Fibroblast of lung (primary cell): ENCODE results near the gene AQP1. TPM values are rescaled to one million over a fixed set of nuclear protein-coding genes. Genes with fewer than 3 reads are reported as not detected.

Experiments used
- DNase-seq, 2 donors: peaks; one replicate each; pipeline versions ENCODE4 v3.0.0 to v3.0.0-alpha.2; 2010; ENCODE audit warnings: low read depth in 2 of 2
- H2AFZ ChIP-seq: 2 replicates; pipeline ENCODE4 v1.5.1; 2012; ENCODE audit warnings: low read length, control low read depth, inconsistent platforms
- H3K27ac ChIP-seq: 2 replicates; pipeline ENCODE4 v1.5.1; 2011; ENCODE audit warnings: low read length, control low read depth; ENCODE audit not compliant: insufficient read depth
- H3K27me3 ChIP-seq: 2 replicates; pipeline ENCODE4 v1.5.1; 2011; ENCODE audit warnings: mild to moderate bottlenecking, low read length; ENCODE audit not compliant: control insufficient read depth, insufficient read depth
- H3K36me3 ChIP-seq: 2 replicates; pipeline ENCODE4 v1.5.1; 2011; ENCODE audit warnings: low read length; ENCODE audit not compliant: control insufficient read depth, insufficient read depth
- H3K4me1 ChIP-seq: 2 replicates; pipeline ENCODE4 v1.5.1; 2011; ENCODE audit warnings: low read length; ENCODE audit not compliant: control insufficient read depth, insufficient read depth; ENCODE audit errors: extremely low read depth
- H3K4me2 ChIP-seq: 2 replicates; pipeline ENCODE4 v1.5.1; 2011; ENCODE audit warnings: low read length, control low read depth; ENCODE audit not compliant: insufficient read depth; ENCODE audit errors: extremely low read depth
- H3K4me3 ChIP-seq, 4 experiments: fragments of 200-600 bp in 1 of 4; sonication (generic) in 1 of 4; replicated peaks in 1 of 4; 2 replicates each; pipeline ENCODE4 v1.5.1; 2011 to 2016; ENCODE audit warnings: low read length in 4 of 4, low read depth in 3 of 4, mild to moderate bottlenecking in 3 of 4, control low read depth in 2 of 4, inconsistent platforms in 1 of 4, mixed read lengths in 1 of 4; ENCODE audit not compliant: insufficient read depth in 1 of 4; ENCODE audit errors: control extremely low read depth in 1 of 4
- H3K79me2 ChIP-seq: 2 replicates; pipeline ENCODE4 v1.5.1; 2012; ENCODE audit warnings: mild to moderate bottlenecking, low read length, inconsistent platforms; ENCODE audit not compliant: control insufficient read depth, insufficient read depth
- H3K9ac ChIP-seq: 2 replicates; pipeline ENCODE4 v1.5.1; 2011; ENCODE audit warnings: mild to moderate bottlenecking, low read length, control low read depth; ENCODE audit not compliant: insufficient read depth
- H3K9me3 ChIP-seq: 2 replicates; pipeline ENCODE4 v1.5.1; 2012; ENCODE audit warnings: low read depth, low read length; ENCODE audit not compliant: control insufficient read depth, insufficient read depth
- H4K20me1 ChIP-seq: 2 replicates; pipeline ENCODE4 v1.5.1; 2011; ENCODE audit warnings: low read length; ENCODE audit not compliant: control insufficient read depth, insufficient read depth; ENCODE audit errors: extremely low read depth
- EZH2 ChIP-seq: IDR thresholded peaks from 2 replicates; pipeline ENCODE4 v1.5.1; 2012; ENCODE audit warnings: low read length, control low read depth, mild to moderate bottlenecking; ENCODE audit errors: missing control alignments
- polyA plus RNA-seq, 2 donors: library from polyadenylated mRNA; depleted of rRNA in 1 of 2; stranded (reverse) in 1 of 2; unstranded in 1 of 2; fragments of >200 nt; gene quantifications; 2 replicates each; pipeline ENCODE4 v1.2.1, GENCODE V29; 2011 to 2012; ENCODE audit warnings: missing spikeins in 1 of 2
- total RNA-seq: library from RNA; depleted of rRNA; stranded (reverse); fragments of >200 nt; gene quantifications from 2 replicates; pipeline ENCODE4 v1.2.1, GENCODE V29; 2014
- TF ChIP-seq, protein P1 (sequence below), 2 donors: IDR thresholded peaks in 1 of 2; conservative IDR thresholded peaks in 1 of 2; 1 replicate in 1 of 2; 2 replicates in 1 of 2; pipeline ENCODE4 v1.5.1; 2011 to 2012; ENCODE audit warnings: low read length in 2 of 2, control low read depth in 1 of 2, inconsistent platforms in 1 of 2, low read depth in 1 of 2, mild to moderate bottlenecking in 1 of 2

AQP1 gene
- total and polyA plus RNA-seq, 2 donors (not counting 1 experiment from before 2014, with no cell fraction given) = 13.0 to 44.6 TPM

DNA sequence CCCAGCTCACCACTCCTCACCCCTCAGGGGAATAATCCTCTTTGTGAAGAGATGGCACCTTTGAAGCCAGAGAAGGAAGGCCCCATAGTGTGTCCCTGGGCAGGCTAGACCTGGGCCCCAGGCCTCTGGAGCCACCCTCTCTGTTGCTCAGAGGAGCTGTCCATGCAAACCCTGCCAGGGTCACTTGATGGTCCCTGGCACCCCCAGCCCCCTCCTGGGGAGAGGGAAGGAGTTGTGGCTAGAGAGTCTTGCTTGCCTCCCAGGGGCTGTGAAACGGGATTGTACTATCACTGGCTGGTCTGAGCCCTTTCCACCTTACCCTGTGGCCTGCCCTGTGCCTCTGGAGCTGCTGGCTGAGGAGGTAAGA, 57.9 kb downstream of the AQP1 start:
- Histone ChIP-seq H3K79me2 (no peaks in the 10 kb centered on the region), H3K36me3 (no peaks in the 10 kb centered on the region), H3K27me3 (peaks cover 17% of the 10 kb centered on the region), H4K20me1 (no peaks in the 10 kb centered on the region), H3K4me3 (no peak overlapping the region), H3K27ac (no peak overlapping the region), H3K4me1 (no peaks in the 10 kb centered on the region), H3K9me3 (no peaks in the 10 kb centered on the region), H3K9ac (no peak overlapping the region), H2AFZ (no peak overlapping the region), H3K4me2 (no peak overlapping the region)
- TF ChIP-seq, protein P1, sequence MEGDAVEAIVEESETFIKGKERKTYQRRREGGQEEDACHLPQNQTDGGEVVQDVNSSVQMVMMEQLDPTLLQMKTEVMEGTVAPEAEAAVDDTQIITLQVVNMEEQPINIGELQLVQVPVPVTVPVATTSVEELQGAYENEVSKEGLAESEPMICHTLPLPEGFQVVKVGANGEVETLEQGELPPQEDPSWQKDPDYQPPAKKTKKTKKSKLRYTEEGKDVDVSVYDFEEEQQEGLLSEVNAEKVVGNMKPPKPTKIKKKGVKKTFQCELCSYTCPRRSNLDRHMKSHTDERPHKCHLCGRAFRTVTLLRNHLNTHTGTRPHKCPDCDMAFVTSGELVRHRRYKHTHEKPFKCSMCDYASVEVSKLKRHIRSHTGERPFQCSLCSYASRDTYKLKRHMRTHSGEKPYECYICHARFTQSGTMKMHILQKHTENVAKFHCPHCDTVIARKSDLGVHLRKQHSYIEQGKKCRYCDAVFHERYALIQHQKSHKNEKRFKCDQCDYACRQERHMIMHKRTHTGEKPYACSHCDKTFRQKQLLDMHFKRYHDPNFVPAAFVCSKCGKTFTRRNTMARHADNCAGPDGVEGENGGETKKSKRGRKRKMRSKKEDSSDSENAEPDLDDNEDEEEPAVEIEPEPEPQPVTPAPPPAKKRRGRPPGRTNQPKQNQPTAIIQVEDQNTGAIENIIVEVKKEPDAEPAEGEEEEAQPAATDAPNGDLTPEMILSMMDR (conservative IDR thresholded peaks at IDR 0.05 in 1 of 2, IDR thresholded peaks at IDR 0.05 in 1 of 2; ENCODE audit: low read depth in 1 of 2, low read length in 2 of 2) = no peak
- no peak for TF ChIP-seq EZH2
- no peak for DNase-seq

DNA sequence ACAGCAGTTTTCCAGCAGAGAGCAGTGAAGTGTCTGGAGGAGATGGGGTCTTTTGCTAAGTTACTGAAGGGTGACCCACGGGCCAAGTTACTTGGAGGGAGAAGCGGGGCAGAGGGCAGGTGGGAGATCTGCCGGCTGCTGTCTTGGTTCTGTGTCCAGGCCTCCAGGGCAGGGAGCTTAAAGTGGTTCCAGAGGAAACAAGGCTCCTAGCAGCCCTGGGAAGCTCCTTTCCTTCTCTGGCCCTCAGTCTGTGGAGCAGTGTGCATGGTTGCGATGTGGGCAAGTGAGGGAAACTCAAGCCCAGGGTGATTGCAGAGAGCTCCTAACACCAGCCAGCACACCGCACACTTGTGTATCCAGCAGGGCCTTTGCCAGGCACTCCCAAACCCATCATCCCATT, 58.4 kb downstream of the AQP1 start:
- Histone ChIP-seq H4K20me1 (no peaks in the 10 kb centered on the region), H3K9me3 (no peaks in the 10 kb centered on the region), H3K9ac (no peak overlapping the region), H3K4me3 (no peak overlapping the region), H3K27ac (no peak overlapping the region), H3K27me3 (peaks cover 17% of the 10 kb centered on the region), H3K4me1 (no peaks in the 10 kb centered on the region), H3K36me3 (no peaks in the 10 kb centered on the region), H3K4me2 (no peak overlapping the region), H2AFZ (no peak overlapping the region), H3K79me2 (no peaks in the 10 kb centered on the region)
- DNase-seq = no peak
- TF ChIP-seq, protein P1 (conservative IDR thresholded peaks at IDR 0.05 in 1 of 2, IDR thresholded peaks at IDR 0.05 in 1 of 2; ENCODE audit: low read depth in 1 of 2, low read length in 2 of 2) = no peak
- no peak for TF ChIP-seq EZH2

DNA sequence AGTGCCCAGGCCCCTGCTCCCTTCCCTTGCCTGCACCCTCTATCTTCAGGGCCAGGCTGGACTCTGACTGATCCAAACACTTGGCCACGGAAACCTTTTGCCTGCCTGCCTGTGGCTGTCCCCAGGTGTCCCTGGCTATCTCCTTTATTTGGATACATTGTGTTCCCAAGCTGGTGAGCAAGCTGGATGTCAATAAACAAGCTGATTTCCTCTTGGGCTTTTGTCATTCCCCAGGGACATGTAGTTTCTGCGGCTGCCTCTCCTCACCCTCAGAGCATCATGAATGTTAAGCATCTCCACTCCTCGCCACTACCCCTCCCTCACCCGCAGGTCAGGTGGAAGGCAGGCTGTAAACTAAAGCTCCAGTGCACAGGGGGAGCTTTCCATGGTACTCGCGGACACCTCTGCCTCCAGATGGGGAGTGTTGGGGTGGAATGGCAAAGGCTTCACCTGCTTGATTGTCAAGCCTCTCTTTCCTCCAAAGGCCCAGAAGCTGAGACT, 59.0 kb downstream of the AQP1 start:
- Histone ChIP-seq H4K20me1 (no peaks in the 10 kb centered on the region), H2AFZ (no peak overlapping the region), H3K4me2 (no peak overlapping the region), H3K27me3 (peaks cover 17% of the 10 kb centered on the region), H3K4me3 (no peak overlapping the region), H3K9ac (no peak overlapping the region), H3K27ac (no peak overlapping the region), H3K36me3 (no peaks in the 10 kb centered on the region), H3K4me1 (no peaks in the 10 kb centered on the region), H3K9me3 (no peaks in the 10 kb centered on the region), H3K79me2 (no peaks in the 10 kb centered on the region)
- no peak for DNase-seq
- TF ChIP-seq, protein P1 (conservative IDR thresholded peaks at IDR 0.05 in 1 of 2, IDR thresholded peaks at IDR 0.05 in 1 of 2; ENCODE audit: low read depth in 1 of 2, low read length in 2 of 2) = no peak
- no peak for TF ChIP-seq EZH2
